GM20431 (cell line): ENCODE measurements around the gene TDRD12.
"Not testable (repeated sequence)": the region's sequence is repeated elsewhere in the genome, so short reads cannot be mapped to it uniquely, and the experiment has no call there.

ENCODE experiments used
- in situ Hi-C: fragments of 300-500 bp; cut with MseI, MboI; formaldehyde crosslinking; loops from one replicate; pipeline ENCODE4 v1.15.0; 2020; ENCODE audit warnings: low sequenced_read_pairs; ENCODE audit not compliant: unreplicated experiment

TDRD12 gene

DNA sequence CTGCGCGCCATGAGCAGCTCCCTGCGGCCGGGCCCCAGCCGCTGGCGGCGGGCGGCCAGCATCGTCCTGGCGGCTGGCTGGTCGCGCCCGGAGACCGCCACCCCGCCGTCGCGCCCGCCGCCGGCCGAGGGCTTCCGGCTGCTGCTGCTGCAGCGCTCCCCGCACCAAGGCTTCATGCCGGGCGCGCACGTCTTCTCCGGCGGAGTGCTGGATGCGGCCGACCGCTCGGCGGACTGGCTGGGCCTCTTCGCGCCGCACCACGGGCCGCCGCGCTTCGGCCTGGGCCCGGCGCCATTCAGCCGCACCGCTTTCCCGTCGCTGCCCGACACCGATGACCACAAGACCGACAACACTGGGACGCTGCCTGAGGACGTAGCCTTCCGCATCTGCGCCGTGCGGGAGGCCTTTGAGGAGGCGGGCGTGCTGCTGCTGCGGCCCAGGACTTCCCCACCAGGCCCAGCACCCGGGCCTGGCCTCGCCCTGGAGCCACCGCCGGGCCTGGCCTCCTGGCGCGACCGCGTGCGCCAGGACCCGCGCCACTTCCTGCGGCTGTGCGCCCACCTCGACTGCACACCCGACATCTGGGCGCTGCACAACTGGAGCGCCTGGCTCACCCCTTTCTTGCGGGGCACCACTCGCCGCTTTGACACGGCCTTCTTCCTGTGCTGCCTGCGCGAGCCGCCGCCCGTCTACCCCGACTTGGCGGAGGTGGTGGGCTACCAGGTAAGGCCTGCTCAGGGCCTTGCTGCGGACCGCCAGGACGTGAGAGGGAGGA is 27.4 kb upstream of the TDRD12 start:
- in situ Hi-C loops = no loop called here

GRCh38 chr19:32692727-32693061 is 26.9 kb upstream of the TDRD12 start:
- in situ Hi-C loops = no loop called here

GRCh38 chr19:32693151-32694108 is 26.1 kb upstream of the TDRD12 start:
- in situ Hi-C loops = not testable (repeated sequence)

GRCh38 chr19:32694316-32694715 is 25.3 kb upstream of the TDRD12 start:
- in situ Hi-C loops = not testable (repeated sequence)

DNA sequence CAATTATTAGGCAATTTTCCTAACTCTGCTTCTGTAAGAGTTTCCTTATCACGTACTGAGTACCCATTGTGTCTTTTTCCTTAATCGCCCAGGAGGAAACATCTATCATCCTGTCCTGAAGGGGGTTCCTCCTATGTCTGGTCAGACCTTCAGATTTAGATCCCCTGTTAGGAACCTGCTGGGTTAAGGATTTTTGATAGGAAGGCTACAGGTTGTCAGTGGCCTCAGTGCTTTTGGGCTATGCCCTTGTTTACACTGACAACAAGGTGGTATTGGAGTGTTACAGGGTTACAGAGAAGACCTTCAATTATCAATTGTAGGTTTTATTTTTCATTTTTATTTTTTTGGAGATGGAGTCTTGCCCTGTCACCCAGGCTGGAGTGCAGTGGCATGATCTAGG is 24.7 kb upstream of the TDRD12 start:
- in situ Hi-C loops = not testable (repeated sequence)

GRCh38 chr19:32695506-32695905 is 24.1 kb upstream of the TDRD12 start:
- in situ Hi-C loops = not testable (repeated sequence)

GRCh38 chr19:32696771-32697170 is 22.8 kb upstream of the TDRD12 start:
- in situ Hi-C loops = not testable (repeated sequence)

DNA sequence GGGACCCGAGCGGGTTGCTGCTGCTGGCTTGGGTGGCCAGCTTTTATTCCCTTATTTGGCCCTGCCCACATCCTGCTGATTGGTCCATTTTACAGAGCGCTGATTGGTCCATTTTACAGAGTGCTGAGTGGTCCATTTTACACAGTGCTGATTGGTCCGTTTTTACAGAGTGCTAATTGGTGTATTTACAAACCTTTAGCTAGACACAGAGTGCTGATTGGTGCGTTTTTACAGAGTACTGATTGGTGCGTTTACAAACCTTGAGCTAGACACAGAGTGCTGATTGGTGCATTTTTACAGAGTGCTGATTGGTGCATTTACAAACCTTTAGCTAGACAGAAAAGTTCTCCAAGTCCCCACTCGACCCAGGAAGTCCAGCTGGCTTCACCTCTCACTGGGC is 19.4 kb upstream of the TDRD12 start:
- in situ Hi-C loops = not testable (repeated sequence)

DNA sequence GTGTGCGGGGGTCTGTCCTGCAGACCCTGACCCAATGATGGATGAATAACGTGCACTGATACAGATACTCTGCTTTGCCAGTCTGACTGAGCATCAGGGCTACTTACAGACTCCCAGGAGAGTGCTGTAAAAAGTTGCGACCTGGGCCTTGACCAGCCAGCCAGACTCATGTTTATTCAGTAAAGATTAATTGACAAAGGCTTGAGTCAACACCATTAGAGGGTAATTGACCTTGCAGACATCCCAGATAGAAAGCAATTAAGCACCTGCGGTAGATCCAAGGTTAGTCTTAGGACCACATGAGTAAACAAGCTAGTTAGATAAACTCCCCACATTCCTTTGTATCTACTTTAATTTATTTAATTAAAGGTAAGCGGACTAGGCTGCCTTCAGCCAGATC is 17.6 kb upstream of the TDRD12 start:
- in situ Hi-C loops = no loop called here

- in situ Hi-C loops = not testable (repeated sequence)
Measured at GRCh38 chr19:32704006-32704405, 15.6 kb upstream of the TDRD12 start.

DNA sequence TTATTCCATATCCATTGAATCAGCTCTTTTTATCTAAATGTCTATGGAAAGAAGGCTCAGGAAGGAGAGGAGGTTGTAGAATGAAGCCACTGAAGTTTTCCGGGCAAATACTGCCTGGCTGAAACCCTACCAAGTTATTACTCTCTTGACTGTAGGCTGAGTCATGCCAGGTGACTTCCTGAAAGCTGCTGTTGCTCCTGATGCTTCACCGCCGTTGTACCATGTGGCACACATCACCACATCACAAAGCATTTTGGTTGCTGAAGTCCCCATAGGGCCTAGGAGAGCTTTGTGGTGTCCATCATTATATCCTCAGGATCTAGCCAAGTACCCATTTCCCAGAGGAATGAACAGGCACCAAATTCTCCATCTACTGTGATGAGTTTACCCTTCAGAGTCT is 11.1 kb upstream of the TDRD12 start:
- in situ Hi-C loops = no loop called here

DNA sequence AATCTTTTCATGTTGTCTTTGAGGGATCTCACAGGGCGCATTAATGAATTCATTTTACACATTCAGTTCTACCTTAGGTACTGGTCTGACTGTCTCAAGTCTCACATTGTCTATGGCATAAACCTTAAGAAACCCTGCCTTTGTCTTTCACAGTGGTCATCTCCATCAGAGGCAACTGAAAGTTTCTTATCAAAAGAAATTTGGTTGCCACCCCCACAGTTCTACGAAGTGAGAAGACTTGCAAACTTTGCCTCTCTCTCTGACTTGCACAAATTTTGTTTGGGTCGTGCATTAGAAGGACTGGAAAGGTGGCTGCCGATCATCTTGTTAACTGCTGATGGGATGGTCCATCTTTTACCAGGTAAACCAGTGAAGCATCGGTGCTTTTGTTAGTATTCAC is 10.5 kb upstream of the TDRD12 start:
- in situ Hi-C loops = no loop called here

DNA sequence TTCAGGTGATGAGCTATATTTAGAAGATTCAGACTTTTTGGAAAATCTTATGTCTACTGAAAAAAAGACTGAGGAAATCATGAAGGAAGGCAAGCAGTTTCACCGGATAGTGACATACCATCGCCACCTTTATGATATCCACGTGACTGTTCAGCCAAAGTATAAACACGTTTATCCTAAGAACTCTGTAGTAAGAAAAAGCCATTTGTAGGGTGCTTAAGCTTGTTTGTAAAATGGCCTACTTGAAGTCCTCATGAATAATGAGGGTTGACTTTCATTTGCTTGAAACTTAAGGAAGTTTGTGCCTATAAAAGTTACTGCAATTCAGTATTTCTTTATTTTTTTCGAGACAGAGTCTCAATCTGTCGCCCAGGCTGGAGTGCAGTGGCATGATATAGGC is 7.8 kb upstream of the TDRD12 start:
- in situ Hi-C loops = no loop called here

DNA sequence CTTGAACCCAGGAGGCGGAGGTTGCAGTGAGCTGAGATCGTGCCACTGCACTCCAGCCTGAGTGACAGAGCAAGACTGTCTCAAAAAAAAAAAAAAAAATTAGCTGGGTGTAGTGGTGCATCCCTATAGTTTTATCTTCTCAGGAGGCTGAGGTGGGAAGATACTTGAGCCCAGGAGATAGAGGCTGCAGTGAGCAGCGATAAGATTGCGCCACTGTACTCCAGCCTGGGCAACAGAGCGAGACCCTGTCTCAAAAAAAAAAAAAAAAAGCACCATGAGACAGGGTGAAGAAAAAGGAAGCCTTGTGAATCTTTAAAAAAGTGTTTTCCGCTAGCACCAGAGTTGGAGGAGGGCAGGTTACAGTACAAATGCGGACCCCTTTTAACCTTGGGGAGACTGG is 3.4 kb upstream of the TDRD12 start:
- in situ Hi-C loops = not testable (repeated sequence)

GRCh38 chr19:32717496-32717895 is 2.1 kb upstream of the TDRD12 start:
- in situ Hi-C loops = no loop called here

DNA sequence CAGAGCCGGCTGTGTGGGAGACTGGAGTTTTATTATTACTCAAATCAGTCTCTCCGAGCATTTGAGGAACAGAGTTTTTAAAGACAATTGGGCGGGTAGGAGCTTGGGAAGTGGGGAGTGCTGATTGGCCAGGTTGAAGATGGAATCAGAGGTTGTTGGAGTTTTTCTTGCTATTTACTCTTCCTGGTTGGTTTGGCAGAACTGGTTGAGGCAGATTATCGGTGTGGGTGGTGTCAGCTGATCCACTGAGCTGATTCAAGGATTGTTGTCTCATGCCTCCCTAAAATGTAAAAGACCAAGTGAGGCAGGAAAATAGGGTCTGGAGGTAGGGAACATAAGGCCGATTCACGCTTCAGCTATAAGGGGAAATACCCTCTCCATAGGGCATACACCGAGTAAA is 1.3 kb upstream of the TDRD12 start:
- in situ Hi-C loops = no loop called here

GRCh38 chr19:32720216-32720935 is 809 bp downstream of the TDRD12 start:
- in situ Hi-C loops = no loop called here

- in situ Hi-C loops = no loop called here
Measured at GRCh38 chr19:32720936-32721250, 1.3 kb downstream of the TDRD12 start.

- in situ Hi-C loops = no loop called here
Measured at GRCh38 chr19:32735936-32736335, 16.4 kb downstream of the TDRD12 start.

DNA sequence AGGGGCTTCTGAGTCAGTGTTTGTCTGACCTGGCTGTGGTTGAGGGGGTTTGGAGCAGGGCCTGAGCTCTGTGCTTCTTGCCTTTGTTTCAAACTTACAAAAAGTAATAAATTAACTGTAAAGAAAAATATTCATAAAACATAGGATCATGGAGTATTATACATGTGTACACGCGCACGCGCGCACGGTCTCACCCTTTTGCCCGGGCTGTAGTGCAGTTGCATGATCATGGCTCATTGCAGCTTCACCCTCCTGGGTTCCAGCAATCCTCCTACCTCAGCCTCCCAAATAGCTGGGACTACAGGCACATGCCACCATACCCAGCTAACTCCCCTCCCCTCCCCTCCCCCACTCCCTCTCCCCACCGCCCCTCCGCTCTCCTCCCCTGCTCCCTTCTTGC is 23.5 kb downstream of the TDRD12 start:
- in situ Hi-C loops = no loop called here

DNA sequence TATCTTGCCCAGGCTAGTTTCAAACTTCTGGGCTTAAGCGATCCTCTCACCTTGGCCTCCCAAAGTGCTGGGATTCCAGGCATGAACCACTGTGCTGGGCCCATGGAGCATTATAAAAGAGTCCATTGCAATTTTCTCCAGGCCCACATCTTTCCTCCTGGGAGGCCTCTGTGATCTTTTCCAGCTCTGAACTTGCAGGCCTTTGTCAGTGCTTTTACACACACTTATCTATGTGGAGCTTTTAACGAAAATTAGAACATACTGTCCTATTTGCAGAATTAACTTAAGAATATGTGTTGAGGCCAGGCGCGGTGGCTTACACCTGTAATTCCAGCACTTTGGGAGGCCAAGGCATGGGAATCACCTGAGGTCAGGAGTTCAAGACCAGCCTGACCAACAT is 23.9 kb downstream of the TDRD12 start:
- in situ Hi-C loops = no loop called here
